ENCODE data around the gene CHRNA1. TPM values are rescaled to one million over a fixed set of nuclear protein-coding genes. Genes with fewer than 3 reads are reported as not detected.

Gene CHRNA1
- total RNA-seq, 4 donors from 2014 or later, result 2.6 to 7.4 (median 3.0) TPM; not detected in 1

DNA sequence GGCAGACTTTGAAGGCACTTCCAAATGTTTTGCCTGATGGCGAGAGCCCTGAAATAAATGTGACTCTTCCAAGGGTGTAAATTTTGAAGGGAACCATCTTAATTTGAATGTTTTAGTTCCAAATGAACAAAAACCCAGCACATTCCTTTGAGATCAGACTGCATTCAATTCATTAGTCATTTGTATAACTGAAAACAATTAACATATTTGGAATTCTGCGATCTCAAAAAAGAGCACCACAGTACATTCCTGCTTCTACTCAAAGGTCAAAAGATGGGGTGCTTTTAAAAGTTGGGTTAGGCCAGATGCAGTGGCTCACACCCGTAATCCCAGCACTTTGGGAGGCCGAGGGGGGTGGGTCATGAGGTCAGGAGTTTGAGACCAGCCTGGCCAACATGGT lies 38.2 kb upstream of the CHRNA1 start:
- H3K27me3 ChIP-seq, result no peaks in the 10 kb centered on the region
- WGBS, 2 donors (ENCODE audit: low coverage in 1 of 2), result 85 to 91% methylated on average over 3 to 4 of the region's 4 CpGs
- no peak overlapping the region for H3K4me3 ChIP-seq
- no peaks in the 10 kb centered on the region for H3K9me3 ChIP-seq
- DNase-seq, result no peak
- H3K36me3 ChIP-seq, result no peaks in the 10 kb centered on the region
- no peaks in the 10 kb centered on the region for H3K4me1 ChIP-seq
- intact Hi-C loops (cut with DNase I; ENCODE audit: low total_unique reads) (no loop called here), in situ Hi-C loops (cut with MboI; ENCODE audit: low pct_ligation_motif_present in 1 of 4, low pct_unique_long_range_greater_than_20kb in 1 of 4, low sequenced_read_pairs in 3 of 4) (no loop called here)
- TF ChIP-seq POLR2AphosphoS5 (IDR thresholded peaks at IDR 0.05) (no peak), CTCF (IDR thresholded peaks at IDR 0.05) (no peak), POLR2A (IDR thresholded peaks at IDR 0.05) (no peak)
- no peak overlapping the region for H3K27ac ChIP-seq

DNA sequence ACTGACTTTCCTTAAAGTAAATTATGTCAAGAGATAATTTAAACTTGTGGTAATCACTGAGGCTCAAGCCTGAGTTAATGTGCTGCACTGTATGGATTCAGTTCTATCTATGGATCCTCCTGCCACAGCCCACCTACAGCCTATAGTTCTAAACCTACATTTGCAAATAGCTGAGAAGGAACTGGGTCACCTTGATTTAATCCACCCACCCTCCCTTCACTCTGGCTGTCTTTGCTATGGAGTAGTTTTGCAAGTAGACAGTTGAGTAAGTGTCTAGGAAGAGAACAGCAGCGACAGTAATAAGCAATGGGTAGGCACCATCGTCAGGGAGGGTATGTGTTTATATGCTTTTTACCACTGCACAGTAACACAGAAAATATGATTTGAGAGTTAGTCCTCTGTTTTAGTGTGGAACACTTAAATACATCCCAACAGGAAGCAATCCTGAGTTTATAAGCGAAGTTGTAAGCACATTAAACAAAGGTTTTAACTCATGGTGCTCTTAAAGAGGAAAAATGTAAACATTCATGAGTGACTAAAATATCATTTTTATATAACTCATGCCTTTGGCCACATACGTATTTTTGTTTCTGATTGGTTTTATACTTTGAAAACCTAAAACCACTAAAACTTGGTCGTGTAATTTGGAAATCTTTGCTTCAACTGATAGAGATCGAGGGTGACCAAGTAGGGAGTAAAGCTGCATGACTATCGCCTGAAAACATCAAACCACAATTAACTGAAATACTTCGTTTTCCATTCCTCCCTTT lies 36.3 kb upstream of the CHRNA1 start:
- intact Hi-C loops (cut with DNase I; ENCODE audit: low total_unique reads), result no loop called here
- no peak overlapping the region for H3K4me3 ChIP-seq
- H3K27me3 ChIP-seq, result no peaks in the 10 kb centered on the region
- in situ Hi-C loops (cut with MboI; ENCODE audit: low pct_ligation_motif_present in 1 of 4, low pct_unique_long_range_greater_than_20kb in 1 of 4, low sequenced_read_pairs in 3 of 4), result no loop called here
- no peak for DNase-seq
- no peaks in the 10 kb centered on the region for H3K4me1 ChIP-seq
- 58 to 65% methylated on average over 6 to 8 of the region's 8 CpGs for WGBS, 2 donors (ENCODE audit: low coverage in 1 of 2)
- no peaks in the 10 kb centered on the region for H3K9me3 ChIP-seq
- no peak overlapping the region for H3K27ac ChIP-seq
- TF ChIP-seq POLR2AphosphoS5 (IDR thresholded peaks at IDR 0.05), result no peak
- no peak for TF ChIP-seq CTCF (IDR thresholded peaks at IDR 0.05)
- TF ChIP-seq POLR2A (IDR thresholded peaks at IDR 0.05), result no peak
- H3K36me3 ChIP-seq, result no peaks in the 10 kb centered on the region

DNA sequence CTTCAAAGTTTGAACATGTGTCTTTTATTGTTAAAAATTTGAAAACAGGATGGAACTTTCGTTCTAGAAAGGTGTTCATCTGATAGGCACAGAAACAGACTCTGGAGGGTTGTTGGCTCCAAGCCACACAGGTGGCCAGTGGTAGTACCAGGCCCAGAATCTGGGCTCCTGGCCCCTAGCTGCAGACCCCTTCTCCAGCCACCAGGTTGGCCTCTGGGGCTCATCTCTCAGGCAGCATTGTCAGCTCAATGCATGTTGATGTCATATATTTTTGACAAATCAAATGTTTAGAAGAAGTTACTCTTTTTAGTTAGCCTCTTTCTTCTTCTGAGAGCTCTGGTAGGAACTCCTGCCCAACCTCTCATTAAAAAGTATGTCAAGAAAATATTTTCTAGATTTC lies 34.5 kb upstream of the CHRNA1 start:
- no peaks in the 10 kb centered on the region for H3K36me3 ChIP-seq
- DNase-seq, result no peak
- H3K4me3 ChIP-seq, result no peak overlapping the region
- intact Hi-C loops (cut with DNase I; ENCODE audit: low total_unique reads) (no loop called here), in situ Hi-C loops (cut with MboI; ENCODE audit: low pct_ligation_motif_present in 1 of 4, low pct_unique_long_range_greater_than_20kb in 1 of 4, low sequenced_read_pairs in 3 of 4) (no loop called here)
- H3K4me1 ChIP-seq, result no peaks in the 10 kb centered on the region
- H3K9me3 ChIP-seq, result no peaks in the 10 kb centered on the region
- H3K27ac ChIP-seq, result no peak overlapping the region
- H3K27me3 ChIP-seq, result no peaks in the 10 kb centered on the region
- 86 to 100% methylated on average over 1 of the region's 1 CpG for WGBS, 2 donors (ENCODE audit: low coverage in 1 of 2)
- TF ChIP-seq CTCF (IDR thresholded peaks at IDR 0.05) (no peak), EP300 (IDR thresholded peaks at IDR 0.05; ENCODE audit: low read depth) (no peak), POLR2A (IDR thresholded peaks at IDR 0.05) (no peak), POLR2AphosphoS5 (IDR thresholded peaks at IDR 0.05) (no peak)

GRCh38 chr2:174797781-174798276 lies 33.6 kb upstream of the CHRNA1 start:
- no peaks in the 10 kb centered on the region for H3K27me3 ChIP-seq
- H3K9me3 ChIP-seq, result no peaks in the 10 kb centered on the region
- no peaks in the 10 kb centered on the region for H3K4me1 ChIP-seq
- in situ Hi-C loops (cut with MboI; ENCODE audit: low pct_ligation_motif_present in 1 of 4, low pct_unique_long_range_greater_than_20kb in 1 of 4, low sequenced_read_pairs in 3 of 4) (no loop called here), intact Hi-C loops (cut with DNase I; ENCODE audit: low total_unique reads) (no loop called here)
- 36 to 45% methylated on average over 1 of the region's 1 CpG for WGBS, 2 donors (ENCODE audit: low coverage in 1 of 2)
- no peak for DNase-seq
- no peak overlapping the region for H3K27ac ChIP-seq
- TF ChIP-seq POLR2A (IDR thresholded peaks at IDR 0.05), result no peak
- TF ChIP-seq EP300 (IDR thresholded peaks at IDR 0.05; ENCODE audit: low read depth), result no peak
- no peak for TF ChIP-seq CTCF (IDR thresholded peaks at IDR 0.05)
- no peak for TF ChIP-seq POLR2AphosphoS5 (IDR thresholded peaks at IDR 0.05)
- no peak overlapping the region for H3K4me3 ChIP-seq
- no peaks in the 10 kb centered on the region for H3K36me3 ChIP-seq
